ENCODE results near the gene GLYR1.

DNA sequence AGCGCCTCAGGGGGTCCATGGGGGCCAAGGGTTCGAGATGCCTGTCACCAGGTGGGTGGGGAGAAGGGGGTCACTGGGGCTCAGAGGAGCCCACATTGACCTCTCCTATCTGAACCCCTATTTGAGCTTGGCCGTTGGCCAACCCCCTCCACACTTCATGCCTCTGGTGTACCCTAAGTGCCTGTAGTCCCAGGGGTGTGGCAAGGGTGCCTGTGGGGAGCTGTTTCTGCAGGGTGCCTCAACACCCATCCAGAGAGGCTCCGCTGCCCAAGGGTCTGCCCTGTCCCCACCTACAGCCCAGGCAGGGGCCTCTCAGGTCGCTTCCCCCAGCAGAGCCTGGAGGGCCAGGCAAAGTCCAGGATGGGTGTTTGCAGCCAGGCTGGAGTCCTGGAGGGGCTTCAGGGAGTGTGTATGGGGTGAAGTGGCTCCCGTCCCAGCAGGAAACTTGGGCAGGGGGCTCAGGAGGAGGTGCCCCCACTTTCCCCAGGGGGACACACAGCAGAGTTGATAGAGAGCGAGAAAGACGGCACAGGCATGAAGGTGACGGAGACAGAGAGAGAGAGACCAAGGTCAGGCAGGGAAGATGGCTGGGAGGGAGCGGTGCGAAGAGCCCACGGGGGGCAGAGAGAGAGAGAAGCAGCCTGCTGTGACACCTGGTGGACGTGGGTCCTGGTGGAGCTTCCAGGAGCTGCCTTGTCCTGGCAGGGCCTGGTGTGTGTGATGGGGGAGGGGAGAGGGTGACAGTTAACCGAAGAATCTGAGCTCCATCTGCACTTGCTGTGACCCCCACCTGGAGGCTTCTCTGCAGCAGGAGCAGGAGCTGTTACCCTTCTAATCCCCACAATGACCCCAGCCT lies 59.2 kb downstream of the GLYR1 start, which contains the start of gene SEPTIN12:
- TF ChIP-seq, protein P1, sequence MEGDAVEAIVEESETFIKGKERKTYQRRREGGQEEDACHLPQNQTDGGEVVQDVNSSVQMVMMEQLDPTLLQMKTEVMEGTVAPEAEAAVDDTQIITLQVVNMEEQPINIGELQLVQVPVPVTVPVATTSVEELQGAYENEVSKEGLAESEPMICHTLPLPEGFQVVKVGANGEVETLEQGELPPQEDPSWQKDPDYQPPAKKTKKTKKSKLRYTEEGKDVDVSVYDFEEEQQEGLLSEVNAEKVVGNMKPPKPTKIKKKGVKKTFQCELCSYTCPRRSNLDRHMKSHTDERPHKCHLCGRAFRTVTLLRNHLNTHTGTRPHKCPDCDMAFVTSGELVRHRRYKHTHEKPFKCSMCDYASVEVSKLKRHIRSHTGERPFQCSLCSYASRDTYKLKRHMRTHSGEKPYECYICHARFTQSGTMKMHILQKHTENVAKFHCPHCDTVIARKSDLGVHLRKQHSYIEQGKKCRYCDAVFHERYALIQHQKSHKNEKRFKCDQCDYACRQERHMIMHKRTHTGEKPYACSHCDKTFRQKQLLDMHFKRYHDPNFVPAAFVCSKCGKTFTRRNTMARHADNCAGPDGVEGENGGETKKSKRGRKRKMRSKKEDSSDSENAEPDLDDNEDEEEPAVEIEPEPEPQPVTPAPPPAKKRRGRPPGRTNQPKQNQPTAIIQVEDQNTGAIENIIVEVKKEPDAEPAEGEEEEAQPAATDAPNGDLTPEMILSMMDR (IDR thresholded peaks at IDR 0.05; ENCODE audit: low read length) = no peak
- no peak for TF ChIP-seq EZH2 (IDR thresholded peaks at IDR 0.05; ENCODE audit: borderline replicate concordance, low read length)

All from OCI-LY1 (cell line).